Kidney (tissue), 14 donors: ENCODE data around the gene CALHM6. TPM values are rescaled to one million over a fixed set of nuclear protein-coding genes. Genes with fewer than 3 reads are reported as not detected.

Experiments used
- DNase-seq, 5 donors: peaks; one replicate each; pipeline ENCODE4 v3.0.0-alpha.2; 2013 to 2020
- FAIRE-seq: peaks from 2 replicates; lab custom pipeline; 2012; peaks lifted over from hg19 to GRCh38; lab: Jason Lieb, UNC
- H3K27ac ChIP-seq, 2 donors: one replicate each; pipeline ENCODE4 v1.7.0; 2013; ENCODE audit warnings: low read depth in 2 of 2, low read length in 2 of 2, inconsistent platforms in 1 of 2
- H3K27me3 ChIP-seq: one replicate; pipeline ENCODE4 v1.7.1; 2013; ENCODE audit warnings: low read length, inconsistent platforms; ENCODE audit not compliant: control insufficient read depth, insufficient read depth
- H3K36me3 ChIP-seq, 3 donors: one replicate each; pipeline versions ENCODE4 v1.7.0 to v1.7.1; 2013; ENCODE audit warnings: low read length in 3 of 3, control low read depth in 1 of 3, inconsistent platforms in 1 of 3; ENCODE audit not compliant: insufficient read depth in 3 of 3, control insufficient read depth in 2 of 3
- H3K4me1 ChIP-seq, 3 donors: one replicate each; pipeline versions ENCODE4 v1.7.0 to v1.7.1; 2013; ENCODE audit warnings: low read length in 3 of 3, inconsistent platforms in 1 of 3, low read depth in 1 of 3; ENCODE audit not compliant: control insufficient read depth in 2 of 3, insufficient read depth in 2 of 3
- H3K4me3 ChIP-seq, 3 donors: one replicate each; pipeline versions ENCODE4 v1.7.0 to v1.8.1; 2013; ENCODE audit warnings: low read length in 3 of 3, control low read depth in 1 of 3, inconsistent platforms in 1 of 3
- H3K9ac ChIP-seq, 3 donors: one replicate each; pipeline versions ENCODE4 v1.7.0 to v1.7.1; 2013; ENCODE audit warnings: low read length in 3 of 3, control low read depth in 1 of 3, inconsistent platforms in 1 of 3
- H3K9me3 ChIP-seq, 3 donors: one replicate each; pipeline versions ENCODE4 v1.7.0 to v1.7.1; 2013; ENCODE audit warnings: low read length in 3 of 3, control low read depth in 1 of 3, inconsistent platforms in 1 of 3; ENCODE audit not compliant: control insufficient read depth in 2 of 3, insufficient read depth in 1 of 3
- CTCF ChIP-seq: IDR thresholded peaks from 3 replicates; pipeline ENCODE4 v1.5.1; 2012; ENCODE audit warnings: mild to moderate bottlenecking, moderate library complexity, borderline replicate concordance; ENCODE audit not compliant: insufficient read depth; ENCODE audit errors: extremely low read depth
- intact Hi-C: fragments of 100-400 bp; cut with DNase I; formaldehyde crosslinking; loops from one replicate; pipeline ENCODE4 v1.11.1; 2022
- polyA plus RNA-seq: library from polyadenylated mRNA; stranded (reverse); fragments of 350-450 nt; fragmentation: Illumina TruSeq; extraction: RNeasy Lipid Tissue Mini Kit (QIAGEN cat#74804); gene quantifications from one replicate; pipeline ENCODE4 v1.2.3, GENCODE V29; 2014; ENCODE audit warnings: low read depth, low replicate concordance; ENCODE audit not compliant: insufficient read depth
- total RNA-seq: library from RNA; stranded (reverse); fragmentation: NEBNext Ultra II Directional; extraction: Animal tissue kit (Norgen Biotek cat#: 25700); gene quantifications from one replicate; pipeline ENCODE4 v1.2.1, GENCODE V29; 2021
- donor health status: control.
- donor health status: control.
- donor health status: control.
- donor health status: control.
- donor health status: control.
- donor health status: DM: yes; HTN: yes; CAD: no.
- donor health status: Normal renal cell carcinoma (clear cell type).

Gene CALHM6
- total and polyA plus RNA-seq, 2 donors from 2014 or later, result 2.4 to 8.2 TPM

GRCh38 chr6:116430860-116431259, 30.3 kb upstream of the CALHM6 start:
- H3K4me1 ChIP-seq, result no peaks in the 10 kb centered on the region
- peaks cover 0 to 3% (median 0%) of the 10 kb centered on the region in 3 donors for H3K36me3 ChIP-seq
- intact Hi-C loops, result no loop called here
- H3K27ac ChIP-seq, result no peak overlapping the region
- DNase-seq, result no peak
- H3K9ac ChIP-seq, result no peak overlapping the region
- H3K4me3 ChIP-seq, result no peak overlapping the region
- H3K27me3 ChIP-seq, result no peaks in the 10 kb centered on the region
- no peaks in the 10 kb centered on the region for H3K9me3 ChIP-seq
- TF ChIP-seq CTCF, result no peak
- FAIRE-seq, result no peak

GRCh38 chr6:116431964-116432595, 29.1 kb upstream of the CALHM6 start:
- no peak for FAIRE-seq
- Histone ChIP-seq H3K4me1 (no peaks in the 10 kb centered on the region), H3K27ac (no peak overlapping the region), H3K36me3 (peaks cover 0 to 2% (median 0%) of the 10 kb centered on the region in 3 donors), H3K9ac (no peak overlapping the region), H3K4me3 (no peak overlapping the region), H3K27me3 (no peaks in the 10 kb centered on the region), H3K9me3 (no peaks in the 10 kb centered on the region)
- DNase-seq, result no peak
- no peak for TF ChIP-seq CTCF
- intact Hi-C loops, result no loop called here

- DNase-seq, result peak in 2 of 5 donors; percentile 71 to 76
- Histone ChIP-seq H3K27me3 (no peaks in the 10 kb centered on the region), H3K4me1 (no peaks in the 10 kb centered on the region), H3K9ac (no peak overlapping the region), H3K27ac (no peak overlapping the region), H3K9me3 (no peaks in the 10 kb centered on the region), H3K36me3 (peaks cover 0 to 2% (median 0%) of the 10 kb centered on the region in 3 donors), H3K4me3 (no peak overlapping the region)
- intact Hi-C loops, result no loop called here
- FAIRE-seq, result no peak
- no peak for TF ChIP-seq CTCF
Observed at GRCh38 chr6:116433206-116433712, 27.9 kb upstream of the CALHM6 start.
